ENCODE results near the gene BANF2.

The BANF2 gene

GRCh38 chr20:17710379-17711266 lies 10.9 kb downstream of the BANF2 start:
- no peak for DNase-seq (ENCODE audit: low spot score)

GRCh38 chr20:17711267-17711627 lies 11.5 kb downstream of the BANF2 start:
- no peak for DNase-seq (ENCODE audit: low spot score)

GRCh38 chr20:17712201-17712600 lies 12.4 kb downstream of the BANF2 start:
- no peak for DNase-seq (ENCODE audit: low spot score)

GRCh38 chr20:17712708-17713107 lies 12.9 kb downstream of the BANF2 start:
- DNase-seq (ENCODE audit: low spot score) = no peak

GRCh38 chr20:17714597-17714996 lies 14.8 kb downstream of the BANF2 start:
- no peak for DNase-seq (ENCODE audit: low spot score)

GRCh38 chr20:17715075-17715474 lies 15.3 kb downstream of the BANF2 start:
- no peak for DNase-seq (ENCODE audit: low spot score)

GRCh38 chr20:17716331-17716730 lies 16.6 kb downstream of the BANF2 start:
- DNase-seq (ENCODE audit: low spot score) = no peak

GRCh38 chr20:17720755-17721154 lies 21.0 kb downstream of the BANF2 start:
- DNase-seq (ENCODE audit: low spot score) = no peak

GRCh38 chr20:17721802-17722486 lies 22.2 kb downstream of the BANF2 start:
- DNase-seq (ENCODE audit: low spot score) = no peak

GRCh38 chr20:17722493-17723300 lies 22.9 kb downstream of the BANF2 start:
- DNase-seq (ENCODE audit: low spot score) = no peak

GRCh38 chr20:17723301-17723691 lies 23.5 kb downstream of the BANF2 start:
- no peak for DNase-seq (ENCODE audit: low spot score)

GRCh38 chr20:17725094-17725835 lies 25.5 kb downstream of the BANF2 start:
- DNase-seq (ENCODE audit: low spot score) = no peak

GRCh38 chr20:17726902-17727301 lies 27.1 kb downstream of the BANF2 start:
- DNase-seq (ENCODE audit: low spot score) = no peak

GRCh38 chr20:17727351-17727750 lies 27.6 kb downstream of the BANF2 start:
- no peak for DNase-seq (ENCODE audit: low spot score)

GRCh38 chr20:17728074-17728473 lies 28.3 kb downstream of the BANF2 start:
- no peak for DNase-seq (ENCODE audit: low spot score)

- no peak for DNase-seq (ENCODE audit: low spot score)
These were observed 30.3 kb downstream of the BANF2 start for GRCh38 chr20:17730071-17730470.

GRCh38 chr20:17731233-17731632 lies 31.5 kb downstream of the BANF2 start:
- no peak for DNase-seq (ENCODE audit: low spot score)

- no peak for DNase-seq (ENCODE audit: low spot score)
These were observed 33.2 kb downstream of the BANF2 start for GRCh38 chr20:17732907-17733521.

GRCh38 chr20:17733767-17734304 lies 34.1 kb downstream of the BANF2 start:
- DNase-seq (ENCODE audit: low spot score) = no peak

GRCh38 chr20:17734374-17734773 lies 34.6 kb downstream of the BANF2 start:
- no peak for DNase-seq (ENCODE audit: low spot score)

- DNase-seq (ENCODE audit: low spot score) = no peak
These were observed 35.5 kb downstream of the BANF2 start for GRCh38 chr20:17735206-17735804.
